Measurements from ENCODE around the gene NAV2.
A peak's percentile ranks its signal among the peaks of the same experiment; 100 is the strongest.
"Not testable (repeated sequence)": the region's sequence is repeated elsewhere in the genome, so short reads cannot be mapped to it uniquely, and the experiment has no call there.

NAV2 gene

DNA sequence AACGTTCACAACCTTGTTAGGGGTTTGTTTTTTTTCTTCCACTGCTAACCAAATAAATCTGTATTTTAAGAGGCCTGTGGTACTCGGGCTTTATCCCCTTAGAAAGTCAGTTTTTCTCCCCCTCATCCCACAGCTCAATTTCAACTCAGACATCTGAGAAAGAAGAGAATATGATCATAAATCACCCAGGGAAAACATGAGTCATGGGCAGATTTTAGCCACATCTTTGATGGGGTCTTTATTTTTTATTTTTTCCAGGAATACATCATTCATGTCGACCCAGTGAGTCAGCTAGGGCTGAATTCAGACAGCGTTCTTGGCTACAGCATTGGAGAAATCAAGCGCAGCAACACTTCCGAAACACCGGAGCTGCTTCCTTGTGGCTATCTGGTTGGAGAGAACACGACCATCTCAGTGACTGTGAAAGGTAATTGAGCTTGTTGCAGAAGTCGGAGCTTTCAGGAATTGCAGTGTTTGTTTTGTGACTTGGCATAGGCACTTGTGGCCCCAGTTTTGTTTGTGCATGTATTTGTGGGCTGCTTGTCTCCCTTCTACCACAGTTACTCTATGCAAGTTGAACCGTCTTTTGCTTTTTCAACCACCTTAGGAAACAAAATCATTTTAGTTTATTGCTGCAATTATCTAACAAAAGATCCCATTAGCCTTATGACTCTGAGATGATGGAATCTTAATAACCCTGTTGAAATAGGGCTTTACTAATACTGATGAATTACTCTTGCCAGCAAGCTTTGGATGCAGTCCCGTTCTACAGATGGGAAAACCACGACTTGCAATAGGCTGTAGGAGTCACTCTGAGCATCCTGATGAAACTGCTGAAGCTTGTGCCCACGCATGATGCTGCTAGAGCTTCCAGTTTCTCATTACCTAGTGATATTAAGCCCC lies 384.9 kb downstream of the NAV2 start:
- DNase-seq, result peak; percentile 95

DNA sequence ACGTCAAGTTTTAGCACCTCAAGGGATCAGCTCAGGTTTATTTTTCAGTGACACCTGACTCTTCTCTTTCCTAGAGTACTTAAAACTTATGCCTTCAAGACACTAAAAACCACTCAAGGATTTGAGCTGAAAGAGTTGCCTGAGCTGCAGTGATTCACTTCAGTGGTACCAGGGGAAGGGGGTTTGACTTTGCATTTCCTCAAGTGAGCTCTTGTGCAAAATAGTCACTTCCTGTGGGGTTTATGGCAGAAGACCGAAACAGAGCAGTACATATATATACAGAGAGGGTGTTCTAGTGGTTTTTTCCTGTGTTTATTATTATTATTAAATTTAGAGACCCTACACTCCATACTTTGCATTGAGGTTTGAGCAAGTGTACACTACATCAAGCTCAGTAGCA lies 386.9 kb downstream of the NAV2 start:
- DNase-seq, result no peak

- no peak for DNase-seq
Measured at GRCh38 chr11:20102397-20102796, 389.8 kb downstream of the NAV2 start.

- DNase-seq, result no peak
Measured at GRCh38 chr11:20103281-20103680, 390.6 kb downstream of the NAV2 start.

DNA sequence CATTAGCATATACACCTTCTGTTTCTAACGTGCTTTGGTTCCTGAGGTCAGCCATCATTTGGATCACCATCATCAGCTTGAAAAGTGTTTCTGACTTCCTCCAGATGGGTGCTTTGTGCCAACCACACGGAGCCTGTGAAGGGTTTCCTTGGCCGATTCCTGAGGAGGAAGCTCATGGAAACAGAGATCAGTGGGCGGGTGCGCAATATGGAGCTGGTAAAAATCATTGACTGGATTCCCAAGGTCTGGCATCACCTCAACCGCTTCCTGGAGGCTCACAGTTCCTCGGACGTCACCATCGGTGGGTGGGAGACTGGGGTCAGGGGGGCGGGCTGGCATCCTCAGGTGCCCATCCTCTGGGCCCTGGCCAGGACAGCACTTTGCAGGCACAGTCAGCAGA lies 392.8 kb downstream of the NAV2 start:
- DNase-seq, result no peak

DNA sequence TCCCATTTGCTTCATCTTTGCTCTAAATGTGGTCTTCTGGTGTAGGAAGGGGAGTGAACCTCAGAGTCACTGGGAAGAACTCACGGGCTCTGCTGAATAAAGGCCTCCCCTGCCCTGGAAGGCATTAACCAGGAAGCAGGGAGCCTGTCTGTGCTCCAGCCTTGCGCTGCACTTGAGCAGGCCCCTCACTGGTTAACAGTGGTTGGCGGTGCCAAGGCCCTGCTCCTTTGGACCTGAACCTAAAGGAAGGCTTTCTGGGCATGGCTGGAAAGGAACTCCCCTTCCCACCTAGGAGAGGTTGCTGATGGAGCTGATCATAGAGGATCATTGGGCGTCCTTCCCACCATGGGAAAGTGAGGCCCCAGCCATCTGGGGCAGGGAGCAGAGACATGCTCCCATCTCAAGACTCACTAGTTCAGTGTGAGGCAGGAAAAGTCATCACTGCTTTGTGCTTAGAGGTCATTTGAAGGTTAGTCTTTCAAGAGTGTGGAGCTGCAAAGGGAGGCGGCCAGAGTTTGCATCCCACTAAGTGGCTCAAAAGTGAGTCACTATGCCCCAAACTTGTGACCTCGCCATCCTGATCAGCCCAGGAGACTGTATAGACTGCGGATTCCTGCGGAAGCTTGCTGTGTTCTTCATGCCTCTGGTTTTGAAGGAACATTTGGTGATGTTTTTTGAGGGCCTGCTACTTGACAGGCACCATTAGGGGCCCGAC lies 397.3 kb downstream of the NAV2 start:
- DNase-seq, result peak; percentile 40

DNA sequence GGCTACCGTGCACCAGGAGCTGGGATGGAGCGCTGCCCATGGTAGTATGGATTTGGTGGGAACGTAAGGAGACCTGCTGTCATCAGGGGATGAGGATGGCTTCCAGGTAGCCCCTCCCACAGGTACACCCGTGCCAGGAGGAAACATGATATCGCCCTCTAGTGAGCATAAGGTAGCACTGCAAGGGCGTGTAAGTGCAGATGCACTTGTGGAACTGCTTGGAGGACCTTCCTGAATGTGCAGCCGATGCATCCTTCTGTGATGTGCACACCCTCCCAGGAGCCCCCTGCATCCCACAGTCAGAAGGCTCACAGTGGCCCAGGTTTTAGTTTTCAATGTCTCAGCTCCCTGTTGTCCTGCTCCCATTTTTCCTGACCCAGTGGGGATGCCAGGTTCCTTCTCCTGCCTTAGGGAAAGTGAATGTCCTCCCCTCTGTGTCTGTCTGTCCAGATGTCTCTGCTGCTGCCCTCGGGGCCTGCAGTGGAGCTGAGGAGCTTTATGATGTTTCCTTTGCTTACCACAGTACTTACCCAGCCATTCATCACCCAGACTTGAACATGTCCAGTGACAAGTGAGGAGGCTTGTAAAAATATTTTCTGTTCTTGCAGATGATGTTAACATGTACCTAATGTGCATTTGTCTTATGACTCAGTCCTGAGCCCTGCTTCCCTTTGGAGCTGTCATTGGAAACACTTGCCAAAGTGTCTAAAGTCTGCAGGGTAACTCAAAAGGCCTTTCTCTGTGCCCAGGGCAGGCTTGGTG lies 398.5 kb downstream of the NAV2 start:
- DNase-seq, result peak; percentile 95

DNA sequence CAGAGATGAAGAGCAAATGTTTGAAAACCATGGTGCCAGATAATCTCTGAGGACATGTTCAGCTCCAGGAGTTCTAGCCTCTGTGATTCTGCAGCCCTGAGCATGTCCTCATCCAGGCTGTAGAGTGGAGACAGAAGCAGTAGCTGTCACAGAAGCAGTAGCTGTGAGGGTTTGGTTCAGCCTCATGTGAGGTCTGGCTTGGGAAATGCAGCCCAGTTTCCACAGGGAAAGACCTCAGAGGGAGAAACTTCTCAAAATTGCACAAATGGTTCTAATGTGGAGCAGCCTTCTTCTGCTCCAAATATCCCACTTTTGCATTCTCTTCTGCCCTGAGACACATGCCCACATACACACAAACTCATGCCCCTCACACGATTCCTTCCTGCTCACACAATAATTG lies 399.2 kb downstream of the NAV2 start:
- DNase-seq, result no peak

GRCh38 chr11:20112291-20113148 lies 399.9 kb downstream of the NAV2 start:
- peak; percentile 96 for DNase-seq

DNA sequence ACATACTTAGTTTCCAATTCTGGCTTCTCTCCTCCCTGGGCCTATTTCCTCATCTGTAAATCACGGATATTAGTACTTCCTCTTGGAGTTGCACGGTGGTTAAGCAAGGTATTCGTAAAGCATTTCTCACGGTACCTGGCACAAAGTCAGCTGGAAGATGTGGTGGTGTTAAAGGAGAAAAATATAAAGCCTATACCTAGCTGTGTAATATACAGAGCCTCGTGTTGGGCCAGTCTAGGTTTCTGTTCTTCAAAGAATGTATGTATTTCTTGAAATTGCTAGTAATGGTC lies 400.5 kb downstream of the NAV2 start:
- DNase-seq, result no peak

- peak; percentile 64 for DNase-seq
Measured at GRCh38 chr11:20114588-20114987, 402.0 kb downstream of the NAV2 start.

- no peak for DNase-seq
Measured at GRCh38 chr11:20116825-20117224, 404.2 kb downstream of the NAV2 start.

DNA sequence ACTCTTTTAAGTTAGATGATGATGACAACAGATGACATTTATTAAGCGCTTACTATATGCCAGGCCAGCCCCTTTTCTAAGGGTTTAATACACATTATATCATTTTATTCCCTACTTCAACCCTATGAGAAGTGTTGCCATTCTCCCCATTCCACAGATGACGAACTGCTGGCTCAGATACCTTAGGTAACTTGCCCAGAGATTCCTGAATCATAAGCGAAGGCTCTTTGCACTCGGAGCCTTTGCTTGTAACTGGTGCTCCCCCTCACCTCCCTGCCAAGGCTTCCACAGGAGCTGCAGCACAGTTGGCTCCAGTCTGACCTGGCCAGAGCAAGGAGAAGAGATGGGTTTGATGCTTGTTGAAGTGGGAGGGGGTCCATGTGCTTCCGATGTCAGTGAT lies 404.7 kb downstream of the NAV2 start:
- no peak for DNase-seq

DNA sequence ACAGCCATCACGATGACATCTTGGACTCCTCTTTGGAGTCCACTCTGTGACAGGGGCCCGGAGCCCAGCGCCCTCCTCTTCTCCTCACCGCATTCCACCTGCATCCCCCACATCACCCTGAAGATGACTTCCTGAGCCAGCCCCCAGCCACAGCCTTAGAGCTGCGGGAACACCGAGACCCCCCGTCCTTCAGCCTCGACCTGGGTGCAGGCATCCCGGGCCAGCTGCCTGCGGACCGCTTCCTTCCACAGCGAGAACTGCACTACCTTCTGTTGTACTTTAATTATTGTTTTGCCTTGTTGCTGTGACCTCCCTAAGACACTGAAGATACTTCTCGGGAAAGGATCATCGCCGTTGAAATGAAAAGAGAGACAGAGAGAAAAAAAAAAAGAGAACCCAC lies 405.6 kb downstream of the NAV2 start:
- DNase-seq, result no peak

GRCh38 chr11:20119315-20119714 lies 406.7 kb downstream of the NAV2 start:
- no peak for DNase-seq

- peak; percentile 13 for DNase-seq
Measured at GRCh38 chr11:20120134-20120925, 407.7 kb downstream of the NAV2 start.

GRCh38 chr11:20122131-20122530 lies 409.5 kb downstream of the NAV2 start:
- peak; percentile 30 for DNase-seq

GRCh38 chr11:20125927-20126326 lies 413.3 kb downstream of the NAV2 start:
- peak; percentile 79 for DNase-seq

- DNase-seq, result peak; percentile 37
Measured at GRCh38 chr11:20126724-20127123, 414.1 kb downstream of the NAV2 start.

GRCh38 chr11:20127671-20128527 lies 415.3 kb downstream of the NAV2 start:
- peak; percentile 63 for DNase-seq

GRCh38 chr11:20128528-20128825 lies 415.8 kb downstream of the NAV2 start:
- not testable (repeated sequence) for DNase-seq

Data from fibroblast of skin of back (primary cell).